ENCODE measurements around the gene TADA3. TPM values are rescaled to one million over a fixed set of nuclear protein-coding genes. Genes with fewer than 3 reads are reported as not detected.

Gene TADA3
- total RNA-seq, 1 donor from 2014 or later = 63.4 TPM

DNA sequence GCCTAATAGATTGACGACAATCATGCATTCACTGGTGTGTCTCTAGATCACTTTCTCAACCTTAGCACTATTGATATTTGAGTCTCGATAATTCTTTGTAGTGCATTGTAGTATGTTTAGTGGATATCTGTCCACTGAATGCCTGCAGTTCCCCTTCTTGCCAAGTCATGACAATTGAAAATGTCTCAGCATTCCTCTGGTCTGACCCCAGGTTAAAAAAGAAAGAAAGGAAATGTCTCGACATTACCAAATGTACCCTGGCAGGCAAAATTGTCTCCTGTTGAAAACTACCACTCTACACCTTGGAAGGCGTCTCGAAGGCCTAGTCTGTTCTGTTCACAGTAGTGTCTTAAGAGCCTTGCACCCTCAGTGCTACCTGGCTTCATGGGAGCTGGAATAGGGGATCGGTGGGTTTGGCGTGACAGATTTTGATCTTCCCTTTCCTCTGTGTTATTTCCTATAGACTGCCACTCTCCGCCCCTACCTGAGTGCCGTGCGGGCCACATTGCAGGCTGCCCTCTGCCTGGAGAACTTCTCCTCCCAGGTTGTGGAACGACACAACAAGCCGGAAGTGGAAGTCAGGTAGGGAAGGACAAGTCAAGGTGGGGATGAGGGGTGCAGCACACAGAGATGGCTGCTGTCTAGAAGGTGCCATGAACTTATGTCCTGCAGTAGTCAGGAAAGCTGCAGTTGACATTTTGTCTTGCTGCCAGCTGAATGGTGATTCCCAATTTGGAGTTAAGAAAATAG is 5.1 kb upstream of the TADA3 start:
- TF ChIP-seq CTCF (IDR thresholded peaks at IDR 0.05) = no peak
- no peaks in the 10 kb centered on the region for H3K9me3 Mint-ChIP-seq (ENCODE audit: unreplicated experiment)
- DNase-seq (ENCODE audit: extremely low spot score, unreplicated experiment) = no peak
- peaks cover 41% of the 10 kb centered on the region for H3K36me3 Mint-ChIP-seq (ENCODE audit: unreplicated experiment)
- peaks cover 14% of the 10 kb centered on the region for H3K4me1 Mint-ChIP-seq (ENCODE audit: unreplicated experiment)
- no peak overlapping the region for H3K27ac Mint-ChIP-seq (ENCODE audit: unreplicated experiment)
- no peaks in the 10 kb centered on the region for H3K27me3 Mint-ChIP-seq (ENCODE audit: unreplicated experiment)
- no peak overlapping the region for H3K4me3 Mint-ChIP-seq (ENCODE audit: unreplicated experiment)

- peaks cover 35% of the 10 kb centered on the region for H3K36me3 Mint-ChIP-seq (ENCODE audit: unreplicated experiment)
- no peak for DNase-seq (ENCODE audit: extremely low spot score, unreplicated experiment)
- H3K9me3 Mint-ChIP-seq (ENCODE audit: unreplicated experiment) = no peaks in the 10 kb centered on the region
Measured at GRCh38 chr3:9795207-9795606, 2.9 kb upstream of the TADA3 start.

GRCh38 chr3:9794400-9794799 is 2.1 kb upstream of the TADA3 start:
- Mint-ChIP-seq H3K27me3 (ENCODE audit: unreplicated experiment) (no peaks in the 10 kb centered on the region), H3K9me3 (ENCODE audit: unreplicated experiment) (no peaks in the 10 kb centered on the region), H3K4me1 (ENCODE audit: unreplicated experiment) (peaks cover 28% of the 10 kb centered on the region), H3K4me3 (ENCODE audit: unreplicated experiment) (peak overlapping the region; percentile 95), H3K27ac (ENCODE audit: unreplicated experiment) (peak overlapping the region; percentile 43), H3K36me3 (ENCODE audit: unreplicated experiment) (peaks cover 35% of the 10 kb centered on the region)
- no peak for TF ChIP-seq CTCF (IDR thresholded peaks at IDR 0.05)
- no peak for DNase-seq (ENCODE audit: extremely low spot score, unreplicated experiment)

More at GRCh38 chr3:9795207-9795606, 2.9 kb upstream of the TADA3 start:
- Mint-ChIP-seq H3K4me3 (ENCODE audit: unreplicated experiment) (peak overlapping the region; percentile 22), H3K27ac (ENCODE audit: unreplicated experiment) (no peak overlapping the region), H3K4me1 (ENCODE audit: unreplicated experiment) (peaks cover 28% of the 10 kb centered on the region), H3K27me3 (ENCODE audit: unreplicated experiment) (no peaks in the 10 kb centered on the region)
- no peak for TF ChIP-seq CTCF (IDR thresholded peaks at IDR 0.05)

DNA sequence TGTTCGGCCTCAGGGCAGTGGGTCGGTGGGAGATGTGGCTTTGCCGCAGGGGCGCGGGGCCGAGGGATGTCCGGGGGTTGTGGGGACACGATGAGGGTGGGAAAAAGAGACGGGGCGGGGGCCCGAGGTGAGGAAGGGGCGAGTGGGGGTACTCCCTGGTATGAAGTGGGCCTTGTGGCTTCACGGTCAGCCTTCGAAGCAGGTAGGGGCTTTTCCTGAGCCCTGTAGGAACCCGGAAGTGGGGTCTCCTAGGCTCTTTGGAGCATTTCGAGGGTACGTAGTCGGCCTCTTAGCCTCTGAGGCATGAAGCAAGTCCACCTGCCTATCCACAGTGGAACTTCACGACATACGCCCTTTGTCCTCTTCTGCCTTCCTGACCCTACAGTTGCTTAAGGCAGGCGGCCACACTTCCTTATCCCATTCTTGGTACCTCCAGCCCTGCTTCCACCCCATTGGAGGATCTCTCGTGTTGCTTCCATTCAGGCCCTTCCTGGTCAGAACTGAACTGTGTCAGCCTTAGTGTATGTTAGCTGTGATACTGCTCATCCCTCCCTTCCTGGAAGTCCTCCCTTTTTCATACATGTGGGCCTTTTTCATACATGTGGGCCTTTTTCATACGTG is 998 bp upstream of the TADA3 start:
- TF ChIP-seq CTCF (IDR thresholded peaks at IDR 0.05) = no peak

GRCh38 chr3:9791790-9792404 is 376 bp downstream of the TADA3 start:
- H3K9me3 Mint-ChIP-seq (ENCODE audit: unreplicated experiment) = no peaks in the 10 kb centered on the region
- peak overlapping the region; percentile 95 for H3K4me3 Mint-ChIP-seq (ENCODE audit: unreplicated experiment)
- no peak for TF ChIP-seq CTCF (IDR thresholded peaks at IDR 0.05)
- peaks cover 28% of the 10 kb centered on the region for H3K4me1 Mint-ChIP-seq (ENCODE audit: unreplicated experiment)
- H3K27me3 Mint-ChIP-seq (ENCODE audit: unreplicated experiment) = no peaks in the 10 kb centered on the region
- H3K36me3 Mint-ChIP-seq (ENCODE audit: unreplicated experiment) = peaks cover 29% of the 10 kb centered on the region
- no peak for DNase-seq (ENCODE audit: extremely low spot score, unreplicated experiment)
- peak overlapping the region; percentile 100 for H3K27ac Mint-ChIP-seq (ENCODE audit: unreplicated experiment)

More for the DNA sequence above, 998 bp upstream of the TADA3 start:
- Mint-ChIP-seq H3K4me1 (ENCODE audit: unreplicated experiment) (peaks cover 28% of the 10 kb centered on the region), H3K27me3 (ENCODE audit: unreplicated experiment) (no peaks in the 10 kb centered on the region), H3K36me3 (ENCODE audit: unreplicated experiment) (peaks cover 37% of the 10 kb centered on the region), H3K27ac (ENCODE audit: unreplicated experiment) (peak overlapping the region; percentile 100), H3K9me3 (ENCODE audit: unreplicated experiment) (no peaks in the 10 kb centered on the region), H3K4me3 (ENCODE audit: unreplicated experiment) (peak overlapping the region; percentile 95)
- no peak for DNase-seq (ENCODE audit: extremely low spot score, unreplicated experiment)

All from osteocyte (in vitro differentiated cells).